Endothelial cell of umbilical vein (primary cell): ENCODE data around the gene CCDC97. TPM values are rescaled to one million over a fixed set of nuclear protein-coding genes. Genes with fewer than 3 reads are reported as not detected.
A peak's percentile ranks its signal among the peaks of the same experiment; 100 is the strongest.

Experiments
- BruUV-seq: library from RNA; stranded (reverse); fragments of 400-500 nt; replicated peaks from 2 replicates; lab custom pipeline; 2021; lab: Mats Ljungman, UMichigan
- CTCF ChIA-PET: fragments of 300-600, 350-600 bp; sonication (Branson Sonifier 250); formaldehyde crosslinking; loops from one replicate; lab custom pipeline; 2021; ENCODE audit warnings: antibody characterized with exemption, inconsistent platforms; lab: Charles Lee
- POLR2A ChIA-PET: fragments of 300-600, 350-600 bp; sonication (Branson Sonifier 250); formaldehyde crosslinking; loops from one replicate; lab custom pipeline; 2021; ENCODE audit warnings: antibody characterized with exemption, inconsistent platforms; lab: Charles Lee
- DNase-seq: peaks from one replicate; pipeline ENCODE4 v3.0.0-alpha.2; 2011; ENCODE audit warnings: low read depth, low spot score
- FAIRE-seq: peaks from 2 replicates; lab custom pipeline; 2011; peaks lifted over from hg19 to GRCh38; lab: Jason Lieb, UNC
- H2AFZ ChIP-seq: 2 replicates; pipeline ENCODE4 v1.6.0; 2012; ENCODE audit warnings: low read depth, low read length, control low read depth, inconsistent platforms
- H3K27ac ChIP-seq: 2 replicates; pipeline ENCODE4 v1.5.1; 2011; ENCODE audit warnings: low read depth, mild to moderate bottlenecking, control low read depth, low read length, moderate library complexity; ENCODE audit not compliant: insufficient read depth
- H3K27me3 ChIP-seq, 2 experiments: 2 replicates each; pipeline versions ENCODE4 v1.6.0 to v1.6.1; 2011; ENCODE audit warnings: low read length in 2 of 2, mixed read lengths in 1 of 2; ENCODE audit not compliant: control insufficient read depth in 2 of 2, insufficient read depth in 2 of 2
- H3K36me3 ChIP-seq, 2 experiments: 2 replicates in 1 of 2; 3 replicates in 1 of 2; pipeline ENCODE4 v1.5.1; 2011; ENCODE audit warnings: low read length in 2 of 2, mild to moderate bottlenecking in 1 of 2, moderate library complexity in 1 of 2; ENCODE audit not compliant: control insufficient read depth in 2 of 2, insufficient read depth in 2 of 2; ENCODE audit errors: extremely low read depth in 1 of 2
- H3K4me1 ChIP-seq: 3 replicates; pipeline ENCODE4 v1.5.1; 2011; ENCODE audit warnings: mild to moderate bottlenecking, low read length; ENCODE audit not compliant: control insufficient read depth, insufficient read depth; ENCODE audit errors: extremely low read depth
- H3K4me2 ChIP-seq: 2 replicates; pipeline ENCODE4 v1.6.1; 2011; ENCODE audit warnings: low read length, control low read depth, mixed read lengths; ENCODE audit not compliant: insufficient read depth
- H3K4me3 ChIP-seq, 3 experiments: fragments of 200-600 bp in 1 of 3; sonication (generic), shearing (Covaris generic) in 1 of 3; replicated peaks in 1 of 3; 2 replicates each; pipeline ENCODE4 v1.5.1; 2011 to 2016; ENCODE audit warnings: control low read depth in 3 of 3, low read length in 3 of 3, mild to moderate bottlenecking in 2 of 3, inconsistent platforms in 1 of 3, low read depth in 1 of 3, moderate library complexity in 1 of 3; ENCODE audit not compliant: insufficient read depth in 1 of 3
- H3K79me2 ChIP-seq: 2 replicates; pipeline ENCODE4 v1.6.0; 2012; ENCODE audit warnings: low read length, inconsistent platforms; ENCODE audit not compliant: control insufficient read depth, insufficient read depth
- H3K9ac ChIP-seq: replicated peaks from 2 replicates; pipeline ENCODE3; 2011; ENCODE audit warnings: low read length, control low read depth; ENCODE audit not compliant: insufficient read depth; ENCODE audit errors: extremely low read depth
- H3K9me1 ChIP-seq: replicated peaks from 3 replicates; pipeline ENCODE4 v1.6.0; 2011; ENCODE audit warnings: mild to moderate bottlenecking, low read length; ENCODE audit not compliant: control insufficient read depth, insufficient read depth; ENCODE audit errors: extremely low read depth
- H3K9me3 ChIP-seq: replicated peaks from 2 replicates; pipeline ENCODE4 v1.5.1; 2012; ENCODE audit warnings: low read length, inconsistent platforms; ENCODE audit not compliant: control insufficient read depth, insufficient read depth
- H4K20me1 ChIP-seq: replicated peaks from 2 replicates; pipeline ENCODE3; 2011; ENCODE audit warnings: mild to moderate bottlenecking, low read length; ENCODE audit not compliant: control insufficient read depth, insufficient read depth; ENCODE audit errors: extremely low read depth
- POLR2A ChIP-seq: IDR thresholded peaks from 2 replicates; pipeline ENCODE4 v1.6.1; 2012; ENCODE audit warnings: low read depth, mild to moderate bottlenecking, control low read depth, low read length
- POLR2AphosphoS5 ChIP-seq: IDR thresholded peaks from 2 replicates; pipeline ENCODE4 v1.6.1; 2012; ENCODE audit warnings: low read depth, mild to moderate bottlenecking, control low read depth, low read length, moderate library complexity; ENCODE audit not compliant: insufficient read depth
- dilution Hi-C: fragments of 300-500 bp; cut with MboI; formaldehyde crosslinking; loops from one replicate; pipeline ENCODE4 v1.15.0; 2019; ENCODE audit warnings: low sequenced_read_pairs; ENCODE audit not compliant: extremely low pct_ligation_motif_present
- intact Hi-C: fragments of 100-400 bp; cut with micrococcal nuclease; formaldehyde crosslinking; loops from one replicate; pipeline ENCODE4 v1.10.0; 2022
- polyA plus RNA-seq, 4 experiments: library from polyadenylated mRNA; depleted of rRNA in 3 of 4; stranded (reverse) in 3 of 4; unstranded in 1 of 4; fragments of >200 nt; gene quantifications; 2 replicates each; pipeline versions ENCODE4 v1.2.1 to v1.2.3, GENCODE V29; 2011 to 2012; ENCODE audit warnings: missing spikeins in 1 of 4
- total RNA-seq: library from RNA; stranded (reverse); gene quantifications from 2 replicates; pipeline ENCODE4 v1.2.3, GENCODE V29; 2021

CCDC97 gene
- total and polyA plus RNA-seq, 2 donors (not counting 3 experiments of a cell fraction or from before 2014, with no cell fraction given): 20.7 to 27.2 TPM

DNA sequence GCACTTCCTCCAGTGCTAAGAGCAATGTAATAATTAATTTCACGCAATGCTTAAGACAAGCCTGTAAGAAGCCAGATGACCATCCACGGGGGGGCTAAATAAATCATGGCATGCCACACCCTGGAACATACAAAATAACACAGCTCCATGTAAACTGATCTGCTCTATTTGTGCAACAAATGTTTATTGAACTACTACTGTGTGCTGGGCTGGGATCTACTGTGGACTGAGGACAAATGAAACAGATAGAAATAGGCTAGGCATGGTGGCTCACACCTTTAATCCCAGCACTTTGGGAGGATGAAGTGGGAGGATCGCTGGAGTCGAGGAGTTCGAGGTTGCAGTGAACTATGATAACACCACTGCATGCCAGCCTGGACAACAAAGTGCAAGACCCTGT, 22.5 kb downstream of the CCDC97 start:
- H3K4me3 ChIP-seq: no peak overlapping the region
- peaks cover 19 to 47% of the 10 kb centered on the region in 2 experiments for H3K36me3 ChIP-seq
- no peaks in the 10 kb centered on the region for H3K9me1 ChIP-seq
- no peaks in the 10 kb centered on the region for H3K9me3 ChIP-seq
- H3K79me2 ChIP-seq: peaks cover 24% of the 10 kb centered on the region
- FAIRE-seq (no peak), DNase-seq (no peak)
- H4K20me1 ChIP-seq: no peaks in the 10 kb centered on the region
- H3K4me2 ChIP-seq: no peak overlapping the region
- TF ChIP-seq POLR2AphosphoS5 (no peak), POLR2A (peak; percentile 13)
- ChIA-PET CTCF (no interaction called here), POLR2A (no interaction called here)
- intact Hi-C loops: no loop called here
- no peak overlapping the region for H3K9ac ChIP-seq
- dilution Hi-C loops: no loop called here
- BruUV-seq: no TSS peak
- H3K4me1 ChIP-seq: peaks cover 22% of the 10 kb centered on the region
- no peak overlapping the region for H2AFZ ChIP-seq
- H3K27ac ChIP-seq: no peak overlapping the region
- H3K27me3 ChIP-seq: no peaks in the 10 kb centered on the region

DNA sequence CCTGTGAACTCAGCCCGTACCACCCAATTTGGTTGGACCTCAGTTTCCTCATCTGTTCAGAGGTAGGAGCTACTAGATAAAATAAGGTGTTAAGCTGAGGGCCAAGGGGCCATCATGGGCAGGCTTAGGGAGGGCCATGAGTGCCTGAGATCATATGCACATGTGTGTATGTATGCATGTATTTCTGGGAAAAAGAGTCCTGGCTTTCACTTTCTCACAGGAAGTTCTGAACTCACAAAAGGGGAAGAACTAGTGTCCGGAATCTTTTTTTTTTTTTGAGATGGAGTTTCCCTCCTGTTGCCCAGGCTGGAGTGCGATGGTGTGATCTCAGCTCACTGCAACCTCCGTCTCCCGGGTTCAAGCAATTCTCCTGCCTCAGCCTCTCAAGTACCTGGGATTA, 24.8 kb downstream of the CCDC97 start:
- H3K27me3 ChIP-seq: no peaks in the 10 kb centered on the region
- dilution Hi-C loops (no loop called here), intact Hi-C loops (no loop called here)
- no peaks in the 10 kb centered on the region for H4K20me1 ChIP-seq
- H3K36me3 ChIP-seq: peaks cover 25 to 48% of the 10 kb centered on the region in 2 experiments
- POLR2A ChIA-PET: no interaction called here
- peaks cover 5% of the 10 kb centered on the region for H3K4me1 ChIP-seq
- TF ChIP-seq POLR2A: no peak
- H3K79me2 ChIP-seq: peaks cover 37% of the 10 kb centered on the region
- CTCF ChIA-PET: interaction anchor here (1.3 kb wide), 1 partner anchor 13 kb away, joined by 4 read pairs; no protein-coding TSS in a partner anchor
- H3K9ac ChIP-seq: no peak overlapping the region
- no peak overlapping the region for H3K4me3 ChIP-seq
- H3K9me1 ChIP-seq: no peaks in the 10 kb centered on the region
- peak overlapping the region; percentile 40 for H3K27ac ChIP-seq
- H3K4me2 ChIP-seq: no peak overlapping the region
- no TSS peak for BruUV-seq
- no peaks in the 10 kb centered on the region for H3K9me3 ChIP-seq
- H2AFZ ChIP-seq: no peak overlapping the region
- DNase-seq (peak; percentile 46), FAIRE-seq (no peak)
